22Rv1 (cell line): ENCODE measurements around the gene C22orf15.

Experiments used
- CTCF ChIP-seq: fragments of 450-650 bp; IDR thresholded peaks from 2 replicates; pipeline ENCODE4 v1.5.1; 2017; ENCODE audit warnings: mild to moderate bottlenecking
- ZFX ChIP-seq: fragments of 450-650 bp; IDR thresholded peaks from 2 replicates; pipeline ENCODE4 v1.6.1; 2017; ENCODE audit warnings: antibody characterized with exemption, borderline replicate concordance

- no peak for TF ChIP-seq CTCF
- no peak for TF ChIP-seq ZFX
These were observed 44.0 kb downstream of the C22orf15 start for GRCh38 chr22:23806837-23807236.
